CD1c-positive myeloid dendritic cell (primary cell): Measurements from ENCODE around the gene EHD1.

Experiments used
- DNase-seq: peaks from one replicate; pipeline ENCODE4 v3.0.0-alpha.2; 2016; ENCODE audit errors: extremely low spot score

Gene EHD1

GRCh38 chr11:64909653-64910343 is 31.4 kb upstream of the EHD1 start:
- DNase-seq, result no peak

- no peak for DNase-seq
These were observed 30.3 kb upstream of the EHD1 start for GRCh38 chr11:64908766-64909165.

- no peak for DNase-seq
These were observed 27.9 kb upstream of the EHD1 start for GRCh38 chr11:64906314-64906635.

GRCh38 chr11:64905516-64906313 is 27.3 kb upstream of the EHD1 start:
- DNase-seq, result no peak

- no peak for DNase-seq
These were observed 24.9 kb upstream of the EHD1 start for GRCh38 chr11:64903291-64903833.

GRCh38 chr11:64902102-64902900 is 23.9 kb upstream of the EHD1 start:
- no peak for DNase-seq

GRCh38 chr11:64900774-64901173 is 22.4 kb upstream of the EHD1 start:
- no peak for DNase-seq

- no peak for DNase-seq
These were observed 21.9 kb upstream of the EHD1 start for GRCh38 chr11:64900263-64900678.

GRCh38 chr11:64898541-64898940 is 20.1 kb upstream of the EHD1 start:
- DNase-seq, result no peak

- DNase-seq, result no peak
These were observed 19.6 kb upstream of the EHD1 start for GRCh38 chr11:64898076-64898445.

- no peak for DNase-seq
These were observed 19.1 kb upstream of the EHD1 start for GRCh38 chr11:64897381-64898075.

GRCh38 chr11:64896448-64897022 is 18.1 kb upstream of the EHD1 start:
- DNase-seq, result no peak

- DNase-seq, result no peak
These were observed 16.5 kb upstream of the EHD1 start for GRCh38 chr11:64894812-64895452.

GRCh38 chr11:64894070-64894811 is 15.8 kb upstream of the EHD1 start:
- peak; percentile 88 for DNase-seq

GRCh38 chr11:64893194-64894069 is 15.0 kb upstream of the EHD1 start:
- DNase-seq, result no peak

GRCh38 chr11:64892838-64893193 is 14.4 kb upstream of the EHD1 start:
- no peak for DNase-seq

GRCh38 chr11:64892411-64892831 is 14.0 kb upstream of the EHD1 start:
- no peak for DNase-seq

GRCh38 chr11:64891880-64892279 is 13.5 kb upstream of the EHD1 start:
- no peak for DNase-seq

- no peak for DNase-seq
These were observed 12.9 kb upstream of the EHD1 start for GRCh38 chr11:64891215-64891848.
